Measurements from ENCODE around the gene ABCG1.

The ABCG1 gene

GRCh38 chr21:42233067-42233961, 14.4 kb downstream of the ABCG1 start:
- DNase-seq: no peak

GRCh38 chr21:42234041-42234440, 15.1 kb downstream of the ABCG1 start:
- DNase-seq: no peak

GRCh38 chr21:42234464-42235241, 15.7 kb downstream of the ABCG1 start:
- peak; percentile 85 for DNase-seq

- no peak for DNase-seq
Observed at GRCh38 chr21:42235593-42235992, 16.7 kb downstream of the ABCG1 start.

- no peak for DNase-seq
Observed at GRCh38 chr21:42236014-42236413, 17.1 kb downstream of the ABCG1 start.

GRCh38 chr21:42236693-42237092, 17.8 kb downstream of the ABCG1 start:
- no peak for DNase-seq

- DNase-seq: no peak
Observed at GRCh38 chr21:42237161-42237560, 18.2 kb downstream of the ABCG1 start.

GRCh38 chr21:42237577-42237976, 18.6 kb downstream of the ABCG1 start:
- no peak for DNase-seq

- DNase-seq: no peak
Observed at GRCh38 chr21:42238185-42238934, 19.4 kb downstream of the ABCG1 start.

- DNase-seq: no peak
Observed at GRCh38 chr21:42239556-42239955, 20.6 kb downstream of the ABCG1 start.

GRCh38 chr21:42239973-42240372, 21.0 kb downstream of the ABCG1 start:
- DNase-seq: no peak

- no peak for DNase-seq
Observed at GRCh38 chr21:42242611-42243010, 23.7 kb downstream of the ABCG1 start.

GRCh38 chr21:42243026-42243425, 24.1 kb downstream of the ABCG1 start:
- DNase-seq: no peak

GRCh38 chr21:42245331-42246193, 26.6 kb downstream of the ABCG1 start:
- DNase-seq: peak; percentile 67

- DNase-seq: no peak
Observed at GRCh38 chr21:42247716-42248115, 28.8 kb downstream of the ABCG1 start.

- no peak for DNase-seq
Observed at GRCh38 chr21:42248241-42248640, 29.3 kb downstream of the ABCG1 start.

GRCh38 chr21:42248783-42249597, 30.1 kb downstream of the ABCG1 start:
- no peak for DNase-seq

- no peak for DNase-seq
Observed at GRCh38 chr21:42250422-42251403, 31.8 kb downstream of the ABCG1 start.

- DNase-seq: peak; percentile 23
Observed at GRCh38 chr21:42251654-42252324, 32.8 kb downstream of the ABCG1 start.

- DNase-seq: no peak
Observed at GRCh38 chr21:42252325-42252654, 33.4 kb downstream of the ABCG1 start.

Measured in NCI-H1105 treated with DMSO at 0.1 percent for 48 hours (cell line).